IMR-90 (cell line): Measurements from ENCODE around the gene AKAP13. TPM values are rescaled to one million over a fixed set of nuclear protein-coding genes. Genes with fewer than 3 reads are reported as not detected.

Experiments used
- ATAC-seq: fragments of 200-7000 bp; cut with Tn5 transposase; 2 replicates; pipeline ENCODE4 v1.9.1; 2020; ENCODE audit warnings: low read depth, mild to moderate bottlenecking, moderate library complexity
- BruUV-seq: library from RNA; stranded (reverse); fragments of 400-500 nt; replicated peaks from 2 replicates; lab custom pipeline; 2021; lab: Mats Ljungman, UMichigan
- CTCF ChIA-PET: fragments of 300-600 bp; formaldehyde crosslinking; extraction: SDS; loops from one replicate; lab custom pipeline; 2021; ENCODE audit warnings: antibody characterized with exemption; lab: Yijun Ruan, JAX
- POLR2A ChIA-PET: fragments of 300-600 bp; sonication (Branson Sonifier 250); formaldehyde crosslinking; loops from one replicate; lab custom pipeline; 2022; ENCODE audit warnings: antibody characterized with exemption; ENCODE audit not compliant: unreplicated experiment; lab: Charles Lee
- DNase-seq: peaks from one replicate; pipeline ENCODE4 v3.0.0; 2013
- H2AFZ ChIP-seq: replicated peaks from 2 replicates; pipeline ENCODE3; 2013; ENCODE audit warnings: low read length, mild to moderate bottlenecking; ENCODE audit not compliant: poor library complexity
- H2AK5ac ChIP-seq: 2 replicates; pipeline ENCODE4 v1.6.1; 2013; ENCODE audit warnings: low read depth, low read length, inconsistent platforms
- H2AK9ac ChIP-seq: replicated peaks from 2 replicates; pipeline ENCODE3; 2013; ENCODE audit warnings: mild to moderate bottlenecking, low read depth, low read length, moderate library complexity; ENCODE audit not compliant: poor library complexity
- H2BK120ac ChIP-seq: 2 replicates; pipeline ENCODE4 v1.6.1; 2013; ENCODE audit warnings: low read depth, low read length, inconsistent platforms
- H2BK15ac ChIP-seq: 3 replicates; pipeline ENCODE4 v1.6.1; 2013; ENCODE audit warnings: low read depth, low read length, inconsistent platforms
- H2BK20ac ChIP-seq: 2 replicates; pipeline ENCODE4 v1.6.1; 2013; ENCODE audit warnings: low read depth, mild to moderate bottlenecking, inconsistent platforms, low read length, moderate library complexity
- H2BK5ac ChIP-seq: 2 replicates; pipeline ENCODE4 v1.6.1; 2013; ENCODE audit warnings: mild to moderate bottlenecking, low read depth, low read length, inconsistent platforms; ENCODE audit not compliant: poor library complexity, severe bottlenecking
- H3K14ac ChIP-seq: replicated peaks from 2 replicates; pipeline ENCODE4 v1.6.1; 2013; ENCODE audit warnings: low read depth, low read length, inconsistent platforms
- H3K18ac ChIP-seq: 2 replicates; pipeline ENCODE4 v1.6.1; 2013; ENCODE audit warnings: low read depth, low read length, control low read depth
- H3K23ac ChIP-seq: 2 replicates; pipeline ENCODE4 v1.6.1; 2013; ENCODE audit warnings: low read depth, low read length, inconsistent platforms
- H3K27ac ChIP-seq: 2 replicates; pipeline ENCODE4 v1.5.1; 2013; ENCODE audit warnings: mild to moderate bottlenecking, control low read depth, low read length; ENCODE audit not compliant: insufficient read depth
- H3K27me3 ChIP-seq: 2 replicates; pipeline ENCODE4 v1.6.1; 2013; ENCODE audit warnings: low read length; ENCODE audit not compliant: control insufficient read depth, insufficient read depth
- H3K36me3 ChIP-seq: 2 replicates; pipeline ENCODE4 v1.6.1; 2013; ENCODE audit warnings: low read length, mixed read lengths; ENCODE audit not compliant: control insufficient read depth, insufficient read depth
- H3K4ac ChIP-seq: 2 replicates; pipeline ENCODE4 v1.6.1; 2013; ENCODE audit warnings: low read depth, low read length, inconsistent platforms
- H3K4me1 ChIP-seq: 2 replicates; pipeline ENCODE4 v1.6.1; 2013; ENCODE audit warnings: low read length, mixed read lengths; ENCODE audit not compliant: control insufficient read depth, insufficient read depth
- H3K4me2 ChIP-seq: 2 replicates; pipeline ENCODE4 v1.6.1; 2013; ENCODE audit warnings: low read depth, mild to moderate bottlenecking, control low read depth, low read length, moderate library complexity
- H3K4me3 ChIP-seq: 2 replicates; pipeline ENCODE4 v1.5.1; 2013; ENCODE audit warnings: low read depth, mild to moderate bottlenecking, control low read depth, low read length, moderate library complexity; ENCODE audit not compliant: insufficient read depth
- H3K56ac ChIP-seq: 2 replicates; pipeline ENCODE4 v1.6.1; 2013; ENCODE audit warnings: low read length, inconsistent platforms; ENCODE audit not compliant: insufficient read depth; ENCODE audit errors: extremely low read depth
- H3K79me1 ChIP-seq, 2 experiments: 2 replicates each; pipeline ENCODE4 v1.6.1; 2013; ENCODE audit warnings: low read length in 2 of 2, inconsistent platforms in 1 of 2, low read depth in 1 of 2
- H3K9ac ChIP-seq: 2 replicates; pipeline ENCODE4 v1.6.1; 2013; ENCODE audit warnings: low read depth, low read length, control low read depth
- H3K9me1 ChIP-seq: 2 replicates; pipeline ENCODE4 v1.6.1; 2013; ENCODE audit warnings: low read length, inconsistent platforms; ENCODE audit not compliant: insufficient read depth
- H3K9me3 ChIP-seq: 2 replicates; pipeline ENCODE4 v1.6.1; 2013; ENCODE audit warnings: low read length; ENCODE audit not compliant: control insufficient read depth, insufficient read depth
- H4K20me1 ChIP-seq: 2 replicates; pipeline ENCODE4 v1.6.1; 2013; ENCODE audit warnings: low read length, inconsistent platforms; ENCODE audit not compliant: insufficient read depth
- H4K5ac ChIP-seq: 2 replicates; pipeline ENCODE4 v1.6.1; 2013; ENCODE audit warnings: mild to moderate bottlenecking, low read depth, low read length, control low read depth
- H4K8ac ChIP-seq, 2 experiments: 2 replicates each; pipeline ENCODE4 v1.6.1; 2013; ENCODE audit warnings: low read depth in 2 of 2, low read length in 2 of 2, control low read depth in 1 of 2, inconsistent platforms in 1 of 2
- H4K91ac ChIP-seq: 2 replicates; pipeline ENCODE4 v1.6.1; 2013; ENCODE audit warnings: low read depth, low read length, inconsistent platforms; ENCODE audit not compliant: insufficient read depth
- BHLHE40 ChIP-seq: fragments of 150-350 bp; IDR thresholded peaks from 2 replicates; pipeline ENCODE4 v1.6.1; 2016; ENCODE audit warnings: mild to moderate bottlenecking, low read depth, low read length
- CEBPB ChIP-seq: IDR thresholded peaks from 2 replicates; pipeline ENCODE4 v1.6.1; 2012; ENCODE audit warnings: low read depth, low read length, improper control_type of control experiment
- CHD1 ChIP-seq: IDR thresholded peaks from 2 replicates; pipeline ENCODE4 v1.6.1; 2012; ENCODE audit warnings: low read depth, low read length, improper control_type of control experiment
- FOS ChIP-seq: fragments of 150-350 bp; IDR thresholded peaks from 2 replicates; pipeline ENCODE4 v1.6.1; 2016; ENCODE audit warnings: low read depth, low read length
- MAFK ChIP-seq: IDR thresholded peaks from 2 replicates; pipeline ENCODE4 v1.6.1; 2012; ENCODE audit warnings: low read depth, low read length, improper control_type of control experiment
- MAZ ChIP-seq: IDR thresholded peaks from 2 replicates; pipeline ENCODE4 v1.6.1; 2012; ENCODE audit warnings: low read depth, mild to moderate bottlenecking, low read length, improper control_type of control experiment, moderate library complexity, borderline replicate concordance
- MXI1 ChIP-seq: IDR thresholded peaks from 2 replicates; pipeline ENCODE4 v1.6.1; 2012; ENCODE audit warnings: low read depth, mild to moderate bottlenecking, low read length, moderate library complexity, borderline replicate concordance
- NFE2L2 ChIP-seq: fragments of 150-350 bp; IDR thresholded peaks from 2 replicates; pipeline ENCODE4 v1.6.1; 2016; ENCODE audit warnings: low read depth, mild to moderate bottlenecking, low read length
- POLR2A ChIP-seq: IDR thresholded peaks from 2 replicates; pipeline ENCODE4 v1.6.1; 2012; ENCODE audit warnings: mild to moderate bottlenecking, low read depth, low read length
- RAD21 ChIP-seq: IDR thresholded peaks from 2 replicates; pipeline ENCODE4 v1.6.1; 2012; ENCODE audit warnings: low read length, improper control_type of control experiment
- RCOR1 ChIP-seq: IDR thresholded peaks from 2 replicates; pipeline ENCODE4 v1.6.1; 2012; ENCODE audit warnings: mild to moderate bottlenecking, low read length, improper control_type of control experiment; ENCODE audit not compliant: insufficient replicate concordance
- SMC3 ChIP-seq: fragments of 150-350 bp; IDR thresholded peaks from 2 replicates; pipeline ENCODE4 v1.6.1; 2016; ENCODE audit warnings: low read depth, mild to moderate bottlenecking, antibody characterized with exemption, low read length, moderate library complexity
- WGBS, 2 experiments: methylation state at CpG; one replicate each; pipeline versions ENCODE4 v1.1.5 to v1.1.7; 2013; ENCODE audit warnings: missing lambda C conversion rate in 2 of 2; ENCODE audit not compliant: insufficient read length in 1 of 2; ENCODE audit errors: extremely low coverage in 2 of 2; 5-methylcytosine and 5-hydroxymethylcytosine counted together
- dilution Hi-C: fragments of 300-500 bp; cut with HindIII; formaldehyde crosslinking; loops from one replicate; pipeline ENCODE4 v1.14.3; 2018; ENCODE audit warnings: low sequenced_read_pairs; ENCODE audit not compliant: unreplicated experiment
- in situ Hi-C: fragments of 300-500 bp; cut with MboI; formaldehyde crosslinking; loops from 3 replicates; pipeline ENCODE4 v1.14.3; 2019; ENCODE audit warnings: low sequenced_read_pairs, inconsistent platforms, mixed read lengths
- intact Hi-C: fragments of 100-400 bp; cut with micrococcal nuclease; formaldehyde crosslinking; loops from 2 replicates; pipeline ENCODE4 v1.10.0; 2022
- polyA plus RNA-seq, 3 experiments: library from polyadenylated mRNA; depleted of rRNA; stranded (reverse); fragments of >200 nt; gene quantifications; 2 replicates each; pipeline ENCODE4 v1.2.3, GENCODE V29; 2012; ENCODE audit warnings: low replicate concordance in 1 of 3
- total RNA-seq: library from RNA; depleted of rRNA; stranded (reverse); fragments of >200 nt; gene quantifications from 2 replicates; pipeline ENCODE4 v1.2.3, GENCODE V29; 2012
- TF ChIP-seq, protein P1 (sequence below): conservative IDR thresholded peaks from 2 replicates; pipeline ENCODE4 v1.5.1; 2012; ENCODE audit warnings: mild to moderate bottlenecking, low read depth, low read length, improper control_type of control experiment
- TF ChIP-seq, protein P2 (sequence below): fragments of 150-350 bp; IDR thresholded peaks from 2 replicates; pipeline ENCODE4 v1.6.1; 2016; ENCODE audit warnings: low read depth, mild to moderate bottlenecking, low read length, moderate library complexity, borderline replicate concordance

Gene AKAP13
- total and polyA plus RNA-seq, 2 of the 4 experiments (the other 2 are of a cell fraction): 10.4 to 46.4 TPM

GRCh38 chr15:85407421-85408269, 27.2 kb downstream of the AKAP13 start:
- H3K56ac ChIP-seq: no peak overlapping the region
- TF ChIP-seq BHLHE40 (peak; percentile 46), RAD21 (no peak), SMC3 (no peak), CHD1 (no peak), MXI1 (no peak), CEBPB (peak; percentile 57), MAZ (no peak), RCOR1 (peak; percentile 48), MAFK (no peak), FOS (peak; percentile 49; the same call in 1 of the 2 replicates), NFE2L2 (no peak), POLR2A (no peak)
- TF ChIP-seq, protein P1, sequence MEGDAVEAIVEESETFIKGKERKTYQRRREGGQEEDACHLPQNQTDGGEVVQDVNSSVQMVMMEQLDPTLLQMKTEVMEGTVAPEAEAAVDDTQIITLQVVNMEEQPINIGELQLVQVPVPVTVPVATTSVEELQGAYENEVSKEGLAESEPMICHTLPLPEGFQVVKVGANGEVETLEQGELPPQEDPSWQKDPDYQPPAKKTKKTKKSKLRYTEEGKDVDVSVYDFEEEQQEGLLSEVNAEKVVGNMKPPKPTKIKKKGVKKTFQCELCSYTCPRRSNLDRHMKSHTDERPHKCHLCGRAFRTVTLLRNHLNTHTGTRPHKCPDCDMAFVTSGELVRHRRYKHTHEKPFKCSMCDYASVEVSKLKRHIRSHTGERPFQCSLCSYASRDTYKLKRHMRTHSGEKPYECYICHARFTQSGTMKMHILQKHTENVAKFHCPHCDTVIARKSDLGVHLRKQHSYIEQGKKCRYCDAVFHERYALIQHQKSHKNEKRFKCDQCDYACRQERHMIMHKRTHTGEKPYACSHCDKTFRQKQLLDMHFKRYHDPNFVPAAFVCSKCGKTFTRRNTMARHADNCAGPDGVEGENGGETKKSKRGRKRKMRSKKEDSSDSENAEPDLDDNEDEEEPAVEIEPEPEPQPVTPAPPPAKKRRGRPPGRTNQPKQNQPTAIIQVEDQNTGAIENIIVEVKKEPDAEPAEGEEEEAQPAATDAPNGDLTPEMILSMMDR: no peak
- TF ChIP-seq, protein P2, sequence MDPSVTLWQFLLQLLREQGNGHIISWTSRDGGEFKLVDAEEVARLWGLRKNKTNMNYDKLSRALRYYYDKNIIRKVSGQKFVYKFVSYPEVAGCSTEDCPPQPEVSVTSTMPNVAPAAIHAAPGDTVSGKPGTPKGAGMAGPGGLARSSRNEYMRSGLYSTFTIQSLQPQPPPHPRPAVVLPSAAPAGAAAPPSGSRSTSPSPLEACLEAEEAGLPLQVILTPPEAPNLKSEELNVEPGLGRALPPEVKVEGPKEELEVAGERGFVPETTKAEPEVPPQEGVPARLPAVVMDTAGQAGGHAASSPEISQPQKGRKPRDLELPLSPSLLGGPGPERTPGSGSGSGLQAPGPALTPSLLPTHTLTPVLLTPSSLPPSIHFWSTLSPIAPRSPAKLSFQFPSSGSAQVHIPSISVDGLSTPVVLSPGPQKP: no peak
- peak overlapping the region; percentile 3; the same call in 1 of the 2 replicates for H3K18ac ChIP-seq
- H3K9me1 ChIP-seq: peaks cover 11% of the 10 kb centered on the region
- 97% methylated on average over 4 of the region's 6 CpGs; no CpG with 5 or more reads in 1 of the 2 experiments for WGBS, 2 experiments
- no peak overlapping the region for H3K9ac ChIP-seq
- ChIA-PET POLR2A (interaction anchor here (1.1 kb wide), 1 partner anchor 71 kb away, joined by 3 read pairs; no protein-coding TSS in a partner anchor), CTCF (interaction anchor here (0.8 kb wide), 1 partner anchor 10 kb away, joined by 3 read pairs; no protein-coding TSS in a partner anchor)
- H3K4me1 ChIP-seq: peaks cover 19% of the 10 kb centered on the region
- no peaks in the 10 kb centered on the region for H3K36me3 ChIP-seq
- peak overlapping the region; percentile 25; the same call in 1 of the 2 replicates for H4K91ac ChIP-seq
- H3K27me3 ChIP-seq: no peaks in the 10 kb centered on the region
- peak overlapping the region; percentile 30 for H3K4ac ChIP-seq
- no peak overlapping the region for H2AFZ ChIP-seq
- H2BK15ac ChIP-seq: peak overlapping the region; percentile 71
- intact Hi-C loops (loop anchor here (5.0 kb wide), 1 partner anchor 90 kb away; no protein-coding TSS in a partner anchor), in situ Hi-C loops (no loop called here), dilution Hi-C loops (no loop called here)
- peak overlapping the region; percentile 56; the same call in 1 of the 2 replicates for H3K4me2 ChIP-seq
- no TSS peak for BruUV-seq
- peak overlapping the region; percentile 46; the same call in 1 of the 2 replicates for H3K14ac ChIP-seq
- peak overlapping the region; percentile 11; the same call in 1 of the 2 replicates for H3K23ac ChIP-seq
- H4K8ac ChIP-seq: peak overlapping the region in 1 of 2 experiments; percentile 74; a peak in 2 of 4 replicates
- no peaks in the 10 kb centered on the region for H3K9me3 ChIP-seq
- H3K27ac ChIP-seq: peak overlapping the region; percentile 32
- H3K4me3 ChIP-seq: no peak overlapping the region
- peak overlapping the region; percentile 94 for H2AK5ac ChIP-seq
- H4K5ac ChIP-seq: no peak overlapping the region; the same call in 1 of the 2 replicates
- peak overlapping the region; percentile 85 for H2BK5ac ChIP-seq
- H2BK120ac ChIP-seq: peak overlapping the region; percentile 61
- H2BK20ac ChIP-seq: peak overlapping the region; percentile 85
- H4K20me1 ChIP-seq: peaks cover 16% of the 10 kb centered on the region; the same call in 1 of the 2 replicates
- H2AK9ac ChIP-seq: no peak overlapping the region
- ATAC-seq (peak; percentile 65), DNase-seq (peak; percentile 90)
- peaks cover 27 to 79% of the 10 kb centered on the region in 2 experiments for H3K79me1 ChIP-seq
